Esophagus squamous epithelium (tissue), 4 donors: ENCODE results near the gene FAM124A.

Source experiments
- CTCF ChIP-seq, 6 experiments: fragments of 450-650 bp in 4 of 6; fragments of 200-600 bp in 2 of 6; sonication (generic) in 2 of 6; IDR thresholded peaks; one replicate each; pipeline ENCODE4 v1.5.1; 2016 to 2019; ENCODE audit warnings: antibody characterized with exemption in 6 of 6, mild to moderate bottlenecking in 4 of 6, moderate library complexity in 4 of 6
- POLR2A ChIP-seq, 4 donors: fragments of 450-650 bp; IDR thresholded peaks; one replicate each; pipeline ENCODE4 v1.6.1; 2017; ENCODE audit warnings: antibody characterized with exemption in 4 of 4, mild to moderate bottlenecking in 4 of 4, moderate library complexity in 3 of 4

DNA sequence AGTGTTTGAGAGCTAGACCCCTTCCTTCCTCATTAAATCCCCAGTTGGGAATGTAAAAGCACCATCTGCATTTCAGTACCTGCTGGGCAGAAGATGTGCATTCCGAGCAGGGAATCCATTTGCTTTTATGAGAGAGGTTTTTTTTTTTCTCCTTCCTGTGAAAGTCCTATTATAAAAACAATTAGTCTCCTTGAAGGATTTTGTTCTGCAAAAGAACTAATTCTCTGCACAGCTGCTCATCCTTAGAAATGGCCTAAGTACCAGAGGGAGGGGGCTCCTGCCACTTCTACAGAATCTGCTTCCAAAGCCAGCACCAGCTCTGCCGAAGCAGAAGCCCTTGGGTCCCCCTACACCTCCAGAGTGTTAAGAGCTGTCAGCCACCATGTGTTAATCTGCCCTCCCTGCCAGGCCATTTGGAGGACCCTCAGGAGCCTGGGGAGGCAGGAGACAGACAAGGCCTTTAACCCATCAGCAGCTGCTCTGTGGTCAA is 80.9 kb downstream of the FAM124A start:
- TF ChIP-seq CTCF (IDR thresholded peaks at IDR 0.05) (no peak), POLR2A (IDR thresholded peaks at IDR 0.05) (no peak)
